A549 (cell line): ENCODE results near the gene PPA2. TPM values are rescaled to one million over a fixed set of nuclear protein-coding genes. Genes with fewer than 3 reads are reported as not detected.

ENCODE experiments used
- ATAC-seq, 2 experiments: fragments of 200-7000 bp in 1 of 2; fragments of >200 bp in 1 of 2; cut with Nextera tagmentation in 1 of 2; cut with Tn5 transposase in 1 of 2; 3 replicates each; pipeline versions ENCODE4 v1.8.0 to v1.9.1; 2018 to 2020; ENCODE audit warnings: mild to moderate bottlenecking in 1 of 2, moderate library complexity in 1 of 2
- CTCF ChIA-PET: fragments of 300-600 bp; sonication (Branson Sonifier 250); formaldehyde crosslinking; extraction: SDS; loops from one replicate; lab custom pipeline; 2021; ENCODE audit warnings: antibody characterized with exemption, inconsistent platforms; lab: Yijun Ruan, JAX
- POLR2A ChIA-PET: fragments of 350-600 bp; formaldehyde crosslinking; extraction: SDS; loops from one replicate; lab custom pipeline; 2021; ENCODE audit warnings: antibody characterized with exemption, inconsistent platforms; lab: Yijun Ruan, JAX
- DNase-seq, 2 experiments: peaks; one replicate each; pipeline versions ENCODE4 v3.0.0 to v3.0.0-alpha.2; 2011 to 2016; ENCODE audit warnings: low read depth in 1 of 2, low spot score in 1 of 2
- FAIRE-seq: peaks from 2 replicates; lab custom pipeline; 2011; peaks lifted over from hg19 to GRCh38; lab: Jason Lieb, UNC
- H3K27ac ChIP-seq, 2 experiments: fragments of >200 bp; sonication (Bioruptor Twin); formaldehyde crosslinking; 3 replicates each; pipeline ENCODE4 v1.5.1; 2016 to 2017
- H3K4me1 ChIP-seq: fragments of >200 bp; sonication (Bioruptor Twin); formaldehyde crosslinking; 3 replicates; pipeline ENCODE4 v1.6.1; 2016
- H3K4me2 ChIP-seq: fragments of >200 bp; sonication (Bioruptor Twin); formaldehyde crosslinking; 3 replicates; pipeline ENCODE4 v1.6.1; 2016
- H3K4me3 ChIP-seq: fragments of >200 bp; sonication (Bioruptor Twin); formaldehyde crosslinking; 3 replicates; pipeline ENCODE4 v1.5.1; 2016
- H3K9me3 ChIP-seq: fragments of >200 bp; sonication (Bioruptor Twin); formaldehyde crosslinking; 3 replicates; pipeline ENCODE4 v1.6.1; 2016
- BHLHE40 ChIP-seq: IDR thresholded peaks from 2 replicates; pipeline ENCODE4 v1.6.1; 2012; ENCODE audit warnings: low read depth, low read length, inconsistent platforms
- EHF ChIP-seq: fragments of 250-450 bp; sonication (Bioruptor Pico); IDR thresholded peaks from 2 replicates; pipeline ENCODE4 v1.5.0; 2020; ENCODE audit warnings: mild to moderate bottlenecking
- EHMT2 ChIP-seq: fragments of 200-600 bp; sonication (generic); IDR thresholded peaks from 2 replicates; pipeline ENCODE4 v1.6.1; 2016; ENCODE audit warnings: antibody characterized with exemption, low read depth, mild to moderate bottlenecking, moderate library complexity
- FOSB ChIP-seq: fragments of 250-450 bp; sonication (Bioruptor Pico); IDR thresholded peaks from 2 replicates; pipeline ENCODE4 v1.5.0; 2020; ENCODE audit warnings: mild to moderate bottlenecking, moderate library complexity
- GATA3 ChIP-seq: IDR thresholded peaks from 2 replicates; pipeline ENCODE4 v1.6.1; 2012; ENCODE audit warnings: borderline replicate concordance
- HEYL ChIP-seq: fragments of 250-450 bp; sonication (Bioruptor Pico); IDR thresholded peaks from 2 replicates; pipeline ENCODE4 v1.8.0; 2021; ENCODE audit warnings: mild to moderate bottlenecking, moderate library complexity
- JUNB ChIP-seq: fragments of >200 bp; sonication (Bioruptor Twin); formaldehyde crosslinking; IDR thresholded peaks from 2 replicates; pipeline ENCODE4 v1.6.1; 2016
- NR3C1 ChIP-seq: fragments of >200 bp; sonication (Bioruptor Twin); formaldehyde crosslinking; IDR thresholded peaks from 3 replicates; pipeline ENCODE4 v1.6.1; 2017
- RCOR1 ChIP-seq: fragments of 150-350 bp; IDR thresholded peaks from 2 replicates; pipeline ENCODE4 v1.6.1; 2014; ENCODE audit warnings: antibody characterized with exemption, low read length, low read depth
- RFX5 ChIP-seq: fragments of 450-650 bp; IDR thresholded peaks from 2 replicates; pipeline ENCODE4 v1.7.1; 2014; ENCODE audit warnings: antibody characterized with exemption, mild to moderate bottlenecking, moderate library complexity
- RNF2 ChIP-seq: fragments of 200-600 bp; sonication (generic); IDR thresholded peaks from 2 replicates; pipeline ENCODE4 v1.6.1; 2016; ENCODE audit warnings: low read depth, mild to moderate bottlenecking, antibody characterized with exemption, moderate library complexity, borderline replicate concordance
- SMC3 ChIP-seq: fragments of >200 bp; sonication (Bioruptor Twin); formaldehyde crosslinking; IDR thresholded peaks from 3 replicates; pipeline ENCODE4 v1.6.1; 2018; ENCODE audit warnings: inconsistent platforms
- SREBF2 ChIP-seq: fragments of 450-650 bp; IDR thresholded peaks from 2 replicates; pipeline ENCODE4 v1.6.1; 2014; ENCODE audit warnings: mild to moderate bottlenecking, moderate library complexity
- TFCP2L1 ChIP-seq: fragments of 250-450 bp; sonication (Bioruptor Pico); IDR thresholded peaks from 2 replicates; pipeline ENCODE4 v1.5.0; 2021; ENCODE audit warnings: mild to moderate bottlenecking
- ZFP36 ChIP-seq: fragments of 450-650 bp; IDR thresholded peaks from 2 replicates; pipeline ENCODE4 v1.6.1; 2014; ENCODE audit warnings: borderline replicate concordance; ENCODE audit not compliant: partially characterized antibody
- ZNF302 ChIP-seq: fragments of 250-450 bp; sonication (Bioruptor Pico); IDR thresholded peaks from 2 replicates; pipeline ENCODE4 v1.9.0; 2021; ENCODE audit warnings: inconsistent platforms, mild to moderate bottlenecking, moderate library complexity
- WGBS: methylation state at CpG from one replicate; pipeline ENCODE4 v1.1.6; 2017; ENCODE audit errors: missing lambda C conversion rate; 5-methylcytosine and 5-hydroxymethylcytosine counted together
- polyA plus RNA-seq, 4 experiments: library from polyadenylated mRNA; depleted of rRNA in 3 of 4; stranded (reverse); fragments of >200 nt; fragmentation: RNase III in 1 of 4; extraction: RNeasy Plus Mini Kit Qiagen cat#74134 plus additional on column Dnase treatment in 1 of 4; gene quantifications; 2 replicates in 3 of 4; 3 replicates in 1 of 4; pipeline ENCODE4 v1.2.3, GENCODE V29; 2011 to 2017
- TF ChIP-seq, protein P1 (sequence below): fragments of 250-450 bp; sonication (Bioruptor Pico); IDR thresholded peaks from 2 replicates; pipeline ENCODE4 v1.5.0; 2021; ENCODE audit warnings: mild to moderate bottlenecking, moderate library complexity, borderline replicate concordance
- TF ChIP-seq, protein P2 (sequence below): fragments of >200 bp; sonication (Bioruptor Twin); formaldehyde crosslinking; IDR thresholded peaks from 3 replicates; pipeline ENCODE4 v1.6.1; 2016
- TF ChIP-seq, protein P3 (sequence below): fragments of >200 bp; sonication (Bioruptor Twin); formaldehyde crosslinking; IDR thresholded peaks from 2 replicates; pipeline ENCODE4 v1.6.1; 2016
- TF ChIP-seq, protein P4 (sequence below): IDR thresholded peaks from 2 replicates; pipeline ENCODE4 v1.6.1; 2012; ENCODE audit warnings: low read depth, borderline replicate concordance
- TF ChIP-seq, protein P5 (sequence below): IDR thresholded peaks from 2 replicates; pipeline ENCODE4 v1.6.1; 2012
- TF ChIP-seq, protein P6 (sequence below): fragments of 150-350 bp; IDR thresholded peaks from 2 replicates; pipeline ENCODE4 v1.6.1; 2014; ENCODE audit warnings: low read depth, mild to moderate bottlenecking, low read length

PPA2 gene
- polyA plus RNA-seq, 2 of the 4 experiments (the other 2 are of a cell fraction) = 89.1 to 140 TPM

DNA sequence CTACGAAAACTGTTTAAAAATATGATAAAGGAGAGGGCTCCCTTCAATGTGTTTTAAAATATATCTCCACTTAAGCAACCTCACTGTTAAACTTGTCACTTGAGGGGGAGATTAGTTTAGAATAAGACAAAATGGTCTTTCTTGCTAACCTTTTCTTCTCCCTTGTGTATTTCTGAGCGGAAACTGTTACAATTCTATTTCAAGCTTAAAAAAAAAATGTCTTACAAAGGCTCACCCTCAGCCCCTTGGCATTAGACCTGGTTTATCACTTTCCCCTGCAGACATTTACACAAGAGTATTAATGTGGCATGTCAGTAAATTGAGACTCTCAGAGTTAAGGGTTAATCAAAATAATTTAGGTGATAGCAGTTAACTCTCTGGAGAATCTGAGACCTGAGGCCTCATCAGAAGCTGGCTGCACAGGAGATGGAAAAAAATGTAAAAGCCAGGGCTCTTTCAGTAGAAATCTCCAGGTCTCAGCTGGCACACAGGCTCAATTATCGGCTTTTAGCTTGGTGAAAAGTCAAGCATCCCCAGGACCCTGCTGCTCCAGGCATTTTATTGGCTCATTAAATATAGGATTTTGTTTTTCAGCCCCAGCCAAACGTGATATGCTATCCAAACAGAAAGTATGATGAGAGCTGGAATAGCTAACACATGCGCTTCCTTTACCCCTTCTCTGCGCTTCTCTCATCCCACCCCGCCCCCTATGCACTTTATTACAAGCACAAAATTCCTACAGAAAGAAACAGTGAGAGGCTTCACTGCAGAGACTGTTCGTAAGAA lies 130.5 kb downstream of the PPA2 start:
- no peak overlapping the region for H3K4me2 ChIP-seq
- 73% methylated on average over 8 of the region's 8 CpGs for WGBS
- ChIA-PET POLR2A (no interaction called here), CTCF (no interaction called here)
- H3K4me1 ChIP-seq = no peaks in the 10 kb centered on the region
- no peak for ATAC-seq
- no peak overlapping the region for H3K4me3 ChIP-seq
- no peak for FAIRE-seq
- H3K27ac ChIP-seq = no peak overlapping the region
- no peaks in the 10 kb centered on the region for H3K9me3 ChIP-seq
- no peak for TF ChIP-seq ZFP36
- TF ChIP-seq FOSB (CRISPR knock-in tag) = no peak
- no peak for TF ChIP-seq RCOR1
- TF ChIP-seq ZNF302 = no peak
- TF ChIP-seq EHMT2 = no peak
- DNase-seq = no peak

DNA sequence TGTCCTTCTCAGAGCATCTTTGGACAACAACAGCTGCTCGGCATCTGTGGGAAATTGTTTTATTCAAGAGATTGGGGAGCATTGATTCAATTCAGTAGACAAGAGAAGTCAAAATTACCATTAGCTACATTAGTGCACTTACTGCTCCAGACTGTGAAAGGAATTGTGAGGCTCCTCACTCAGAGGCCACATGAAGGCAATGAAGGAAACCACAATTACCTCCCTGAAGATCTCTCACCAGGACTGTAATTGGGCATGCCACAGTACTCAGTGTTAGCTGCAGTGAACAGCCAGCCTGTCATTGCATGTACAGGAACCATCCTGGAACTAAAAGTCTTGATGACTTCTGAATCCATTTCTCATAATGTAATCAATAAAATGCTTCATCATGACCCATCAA lies 144.8 kb downstream of the PPA2 start:
- POLR2A ChIA-PET = no interaction called here
- Histone ChIP-seq H3K4me2 (no peak overlapping the region), H3K27ac (no peak overlapping the region), H3K4me3 (no peak overlapping the region), H3K9me3 (no peaks in the 10 kb centered on the region), H3K4me1 (no peaks in the 10 kb centered on the region)
- ATAC-seq (no peak), FAIRE-seq (no peak), DNase-seq (no peak)
- CTCF ChIA-PET = no interaction called here
- WGBS = 28% methylated on average over 1 of the region's 1 CpG
- TF ChIP-seq BHLHE40 = no peak
- TF ChIP-seq, protein P1, sequence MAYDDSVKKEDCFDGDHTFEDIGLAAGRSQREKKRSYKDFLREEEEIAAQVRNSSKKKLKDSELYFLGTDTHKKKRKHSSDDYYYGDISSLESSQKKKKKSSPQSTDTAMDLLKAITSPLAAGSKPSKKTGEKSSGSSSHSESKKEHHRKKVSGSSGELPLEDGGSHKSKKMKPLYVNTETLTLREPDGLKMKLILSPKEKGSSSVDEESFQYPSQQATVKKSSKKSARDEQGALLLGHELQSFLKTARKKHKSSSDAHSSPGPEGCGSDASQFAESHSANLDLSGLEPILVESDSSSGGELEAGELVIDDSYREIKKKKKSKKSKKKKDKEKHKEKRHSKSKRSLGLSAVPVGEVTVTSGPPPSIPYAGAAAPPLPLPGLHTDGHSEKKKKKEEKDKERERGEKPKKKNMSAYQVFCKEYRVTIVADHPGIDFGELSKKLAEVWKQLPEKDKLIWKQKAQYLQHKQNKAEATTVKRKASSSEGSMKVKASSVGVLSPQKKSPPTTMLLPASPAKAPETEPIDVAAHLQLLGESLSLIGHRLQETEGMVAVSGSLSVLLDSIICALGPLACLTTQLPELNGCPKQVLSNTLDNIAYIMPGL (CRISPR knock-in tag) = no peak
- no peak for TF ChIP-seq GATA3
- TF ChIP-seq, protein P2, sequence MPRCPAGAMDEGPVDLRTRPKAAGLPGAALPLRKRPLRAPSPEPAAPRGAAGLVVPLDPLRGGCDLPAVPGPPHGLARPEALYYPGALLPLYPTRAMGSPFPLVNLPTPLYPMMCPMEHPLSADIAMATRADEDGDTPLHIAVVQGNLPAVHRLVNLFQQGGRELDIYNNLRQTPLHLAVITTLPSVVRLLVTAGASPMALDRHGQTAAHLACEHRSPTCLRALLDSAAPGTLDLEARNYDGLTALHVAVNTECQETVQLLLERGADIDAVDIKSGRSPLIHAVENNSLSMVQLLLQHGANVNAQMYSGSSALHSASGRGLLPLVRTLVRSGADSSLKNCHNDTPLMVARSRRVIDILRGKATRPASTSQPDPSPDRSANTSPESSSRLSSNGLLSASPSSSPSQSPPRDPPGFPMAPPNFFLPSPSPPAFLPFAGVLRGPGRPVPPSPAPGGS = no peak
- no peak for TF ChIP-seq JUNB
- TF ChIP-seq SMC3 = no peak
- TF ChIP-seq RNF2 = no peak
- TF ChIP-seq RFX5 = no peak
- TF ChIP-seq, protein P3, sequence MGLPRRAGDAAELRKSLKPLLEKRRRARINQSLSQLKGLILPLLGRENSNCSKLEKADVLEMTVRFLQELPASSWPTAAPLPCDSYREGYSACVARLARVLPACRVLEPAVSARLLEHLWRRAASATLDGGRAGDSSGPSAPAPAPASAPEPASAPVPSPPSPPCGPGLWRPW = no peak
- TF ChIP-seq, protein P4, sequence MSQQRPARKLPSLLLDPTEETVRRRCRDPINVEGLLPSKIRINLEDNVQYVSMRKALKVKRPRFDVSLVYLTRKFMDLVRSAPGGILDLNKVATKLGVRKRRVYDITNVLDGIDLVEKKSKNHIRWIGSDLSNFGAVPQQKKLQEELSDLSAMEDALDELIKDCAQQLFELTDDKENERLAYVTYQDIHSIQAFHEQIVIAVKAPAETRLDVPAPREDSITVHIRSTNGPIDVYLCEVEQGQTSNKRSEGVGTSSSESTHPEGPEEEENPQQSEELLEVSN = no peak
- TF ChIP-seq TFCP2L1 (CRISPR knock-in tag) = no peak
- TF ChIP-seq, protein P5, sequence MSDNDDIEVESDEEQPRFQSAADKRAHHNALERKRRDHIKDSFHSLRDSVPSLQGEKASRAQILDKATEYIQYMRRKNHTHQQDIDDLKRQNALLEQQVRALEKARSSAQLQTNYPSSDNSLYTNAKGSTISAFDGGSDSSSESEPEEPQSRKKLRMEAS = no peak
- no peak for TF ChIP-seq HEYL (CRISPR knock-in tag)
- no peak for TF ChIP-seq SREBF2
- no peak for TF ChIP-seq ZFP36
- no peak for TF ChIP-seq NR3C1
- TF ChIP-seq, protein P6, sequence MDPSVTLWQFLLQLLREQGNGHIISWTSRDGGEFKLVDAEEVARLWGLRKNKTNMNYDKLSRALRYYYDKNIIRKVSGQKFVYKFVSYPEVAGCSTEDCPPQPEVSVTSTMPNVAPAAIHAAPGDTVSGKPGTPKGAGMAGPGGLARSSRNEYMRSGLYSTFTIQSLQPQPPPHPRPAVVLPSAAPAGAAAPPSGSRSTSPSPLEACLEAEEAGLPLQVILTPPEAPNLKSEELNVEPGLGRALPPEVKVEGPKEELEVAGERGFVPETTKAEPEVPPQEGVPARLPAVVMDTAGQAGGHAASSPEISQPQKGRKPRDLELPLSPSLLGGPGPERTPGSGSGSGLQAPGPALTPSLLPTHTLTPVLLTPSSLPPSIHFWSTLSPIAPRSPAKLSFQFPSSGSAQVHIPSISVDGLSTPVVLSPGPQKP = no peak
- TF ChIP-seq EHF = no peak
